ENCODE data around the gene TRNT1. TPM values are rescaled to one million over a fixed set of nuclear protein-coding genes. Genes with fewer than 3 reads are reported as not detected.

Gene TRNT1
- total and polyA plus RNA-seq, 2 of the 8 experiments (the other 6 are each of a cell fraction or from before 2014, with no cell fraction given), result 7.2 to 33.1 TPM

DNA sequence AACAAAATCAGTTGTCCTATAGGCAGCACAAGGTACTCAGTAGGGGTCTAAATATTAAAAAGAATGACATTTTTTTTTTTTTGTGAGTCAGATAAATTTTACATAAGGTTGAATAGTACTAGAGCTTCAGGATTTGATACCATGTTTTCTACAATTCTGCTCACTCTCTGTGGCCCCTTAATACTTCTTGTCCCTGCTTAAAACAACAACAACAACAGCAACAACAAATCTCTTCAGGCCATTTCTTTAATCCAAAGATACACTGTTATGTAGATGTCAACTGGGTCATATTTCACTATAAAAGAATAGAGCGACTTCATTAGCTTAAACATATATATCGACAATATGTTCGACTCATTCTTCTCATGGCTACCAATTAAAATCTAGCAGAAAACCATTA, 19.6 kb upstream of the TRNT1 start:
- H3K36me3 ChIP-seq (ENCODE audit: control insufficient read depth in 2 of 4, insufficient read depth in 4 of 4, low read length in 3 of 4), result no peaks in the 10 kb centered on the region
- POLR2A ChIA-PET (ENCODE audit: partially characterized antibody), result no interaction called here
- H3K14ac ChIP-seq (ENCODE audit: insufficient read length), result no peak overlapping the region
- no peak for FAIRE-seq
- no peak overlapping the region for H2BK120ac ChIP-seq (replicated peaks; ENCODE audit: low read depth, low read length)
- H4K20me1 ChIP-seq (replicated peaks in 1 of 2; ENCODE audit: control insufficient read depth in 1 of 2, insufficient read depth in 2 of 2, low read length in 2 of 2), result no peaks in the 10 kb centered on the region
- no peak overlapping the region for H3K23ac ChIP-seq (ENCODE audit: insufficient read length)
- no peak overlapping the region for H3K56ac ChIP-seq (replicated peaks; ENCODE audit: insufficient read length, low read depth, low read length)
- no peak overlapping the region for H3K4me3 ChIP-seq (ENCODE audit: extremely low read depth in 1 of 4, insufficient read depth in 2 of 4, low read depth in 3 of 4, low read length in 4 of 4)
- no peak overlapping the region for H2BK12ac ChIP-seq (ENCODE audit: low read depth, low read length)
- no peaks in the 10 kb centered on the region for H3K9me3 ChIP-seq (ENCODE audit: insufficient read depth in 2 of 2, low read depth in 1 of 2, low read length in 1 of 2)
- H3K4ac ChIP-seq (replicated peaks; ENCODE audit: insufficient read length, low read depth, low read length), result no peak overlapping the region
- no peak overlapping the region for H2BK5ac ChIP-seq (ENCODE audit: low read depth, low read length)
- H3K79me1 ChIP-seq (ENCODE audit: low read depth, low read length), result no peaks in the 10 kb centered on the region
- 86% methylated on average over 3 of the region's 3 CpGs; no CpG with 5 or more reads in 1 of the 2 experiments for WGBS, 2 experiments (ENCODE audit: extremely low coverage in 1 of 2, insufficient coverage in 1 of 2, insufficient read length in 1 of 2, insufficient replicate concordance in 2 of 2, low coverage in 1 of 2, low lambda C conversion rate in 2 of 2, missing lambda C conversion rate in 1 of 2)
- CTCF ChIA-PET (ENCODE audit: partially characterized antibody), result no interaction called here
- H3K23me2 ChIP-seq (ENCODE audit: low read depth, low read length), result no peaks in the 10 kb centered on the region
- H4K8ac ChIP-seq (ENCODE audit: extremely low read depth, insufficient read depth, low read length), result no peak overlapping the region
- H3K18ac ChIP-seq (ENCODE audit: extremely low read depth, low read length), result no peak overlapping the region
- H2AFZ ChIP-seq (ENCODE audit: low read length), result no peak overlapping the region
- H3K27me3 ChIP-seq (replicated peaks in 1 of 4; ENCODE audit: control insufficient read depth in 3 of 4, extremely low read depth in 1 of 4, insufficient read depth in 3 of 4, low read length in 3 of 4), result no peaks in the 10 kb centered on the region
- no peak overlapping the region for H2BK20ac ChIP-seq (ENCODE audit: low read length)
- H3K4me2 ChIP-seq (ENCODE audit: insufficient read depth in 1 of 2, low read depth in 2 of 2, low read length in 2 of 2), result no peak overlapping the region
- no peak for DNase-seq (ENCODE audit: low read depth in 1 of 2, low spot score in 2 of 2)
- H3K27ac ChIP-seq (ENCODE audit: low read depth, low read length), result no peak overlapping the region
- no peak overlapping the region for H3K9ac ChIP-seq (replicated peaks in 1 of 4; ENCODE audit: extremely low read depth in 1 of 4, low read depth in 3 of 4, low read length in 3 of 4)
- TF ChIP-seq CBX5 (IDR thresholded peaks at IDR 0.05; ENCODE audit: low read depth, low read length) (no peak), TAF1 (IDR thresholded peaks at IDR 0.05; ENCODE audit: low read depth, low read length) (no peak), KDM1A (IDR thresholded peaks at IDR 0.05; ENCODE audit: borderline replicate concordance, low read length) (no peak), ZNF274 (IDR thresholded peaks at IDR 0.05; ENCODE audit: borderline replicate concordance, extremely low read depth, low read length) (no peak), RXRA (IDR thresholded peaks at IDR 0.05; ENCODE audit: insufficient read depth, low read depth, low read length) (no peak), RBBP5 (IDR thresholded peaks at IDR 0.05; ENCODE audit: borderline replicate concordance, low read depth, low read length) (no peak)
- no peak overlapping the region for H4K91ac ChIP-seq (replicated peaks; ENCODE audit: insufficient read length, low read length)
- H3K79me2 ChIP-seq (ENCODE audit: control insufficient read depth in 1 of 2, insufficient read depth in 2 of 2, low read length in 2 of 2), result no peaks in the 10 kb centered on the region
- H3K4me1 ChIP-seq (replicated peaks in 1 of 4; ENCODE audit: control insufficient read depth in 3 of 4, insufficient read depth in 4 of 4, low read length in 3 of 4), result peaks cover 0 to 6% (median 6%) of the 10 kb centered on the region in 4 experiments; a peak in 5 of 7 replicates
- no peak overlapping the region for H2AK5ac ChIP-seq (ENCODE audit: low read depth, low read length)
- no peak overlapping the region for H4K5ac ChIP-seq (ENCODE audit: insufficient read length, low read depth, low read length)
- no peak overlapping the region for H2BK15ac ChIP-seq (ENCODE audit: low read length)
